ENCODE measurements around the gene ARHGEF7. TPM values are rescaled to one million over a fixed set of nuclear protein-coding genes. Genes with fewer than 3 reads are reported as not detected.

ARHGEF7 gene
- total RNA-seq, 1 experiment from 2014 or later: 46.2 TPM

DNA sequence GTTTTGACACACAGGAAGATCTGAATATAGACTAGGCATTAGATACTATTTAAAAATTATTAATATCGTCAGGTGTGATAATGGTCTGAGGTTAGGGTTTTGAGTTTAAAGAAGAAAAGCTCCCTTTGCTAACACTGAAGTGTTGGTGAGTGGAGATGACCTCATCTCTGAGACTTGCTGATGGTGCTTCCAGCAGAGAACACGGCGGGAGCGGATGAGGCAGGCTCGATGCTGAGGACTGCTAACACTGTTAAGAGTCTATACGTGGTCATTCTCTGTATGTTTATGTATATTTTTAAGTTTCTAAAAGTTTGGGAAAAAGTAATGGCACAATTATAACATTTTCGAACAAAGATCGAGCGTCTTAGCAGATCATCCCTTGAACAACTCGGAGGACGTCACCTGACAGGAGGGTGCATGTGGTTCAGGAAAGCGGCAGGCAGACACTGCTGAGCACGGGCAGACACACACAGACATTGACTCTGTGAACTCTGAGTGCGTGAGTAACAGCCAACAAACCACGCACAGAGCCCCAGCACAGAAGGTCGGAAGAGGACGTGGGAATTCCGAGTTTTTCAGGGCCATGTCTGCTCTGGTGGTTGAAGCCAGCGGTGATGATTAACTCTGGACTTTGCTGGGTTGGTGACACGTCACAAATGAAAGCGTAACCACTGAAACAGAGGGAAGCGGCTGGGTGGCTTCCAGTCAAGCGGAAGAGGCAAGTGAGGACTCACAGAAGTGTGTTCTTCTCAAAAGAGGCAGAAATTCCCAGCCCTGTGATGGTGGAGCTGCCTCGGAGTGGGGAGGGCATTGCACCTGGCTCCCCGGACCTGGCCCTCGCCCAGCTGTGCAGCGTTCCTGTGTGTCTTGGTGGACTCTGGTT lies 113.4 kb downstream of the ARHGEF7 start:
- H3K36me3 ChIP-seq (ENCODE audit: control insufficient read depth in 1 of 2, insufficient read depth in 2 of 2, low read length in 2 of 2): no peaks in the 10 kb centered on the region; a peak in 1 of 4 replicates
- ATAC-seq (no peak), DNase-seq (ENCODE audit: low read depth, low spot score) (no peak)
- H3K27me3 ChIP-seq (ENCODE audit: insufficient read depth, low read length): no peaks in the 10 kb centered on the region
- H4K20me1 ChIP-seq (ENCODE audit: insufficient read depth): no peaks in the 10 kb centered on the region
- no peaks in the 10 kb centered on the region for H3K9me3 ChIP-seq (ENCODE audit: control insufficient read depth in 1 of 2, insufficient read depth in 1 of 2, low read depth in 1 of 2, low read length in 2 of 2)
- no peak overlapping the region for H2AFZ ChIP-seq (ENCODE audit: low read depth, low read length, poor library complexity, severe bottlenecking)
- peaks cover 69% of the 10 kb centered on the region for H3K79me2 ChIP-seq (ENCODE audit: insufficient read depth, low read length)
- POLR2A ChIA-PET: no interaction called here
- intact Hi-C loops (cut with micrococcal nuclease): no loop called here
- no peaks in the 10 kb centered on the region for H3K9me2 ChIP-seq (ENCODE audit: insufficient read depth)
- no peaks in the 10 kb centered on the region for H3K4me1 ChIP-seq (ENCODE audit: control insufficient read depth in 1 of 2, insufficient read depth in 2 of 2, low read length in 2 of 2)
- H3K27ac ChIP-seq (ENCODE audit: low read depth, low read length): no peak overlapping the region
- no TSS peak for BruUV-seq (replicated peaks)
- no peak overlapping the region for H3K4me2 ChIP-seq (ENCODE audit: low read length)
- no peak overlapping the region for H3K4me3 ChIP-seq (replicated peaks in 1 of 2; ENCODE audit: low read depth in 1 of 2, low read length in 2 of 2)
- CTCF ChIA-PET: no interaction called here
- RAD21 ChIA-PET (ENCODE audit: low non-redundant PET in 1 of 2, low total read pairs in 2 of 2, uncharacterized antibody in 2 of 2, unreplicated experiment in 2 of 2): no interaction called here
- TF ChIP-seq, protein P1, sequence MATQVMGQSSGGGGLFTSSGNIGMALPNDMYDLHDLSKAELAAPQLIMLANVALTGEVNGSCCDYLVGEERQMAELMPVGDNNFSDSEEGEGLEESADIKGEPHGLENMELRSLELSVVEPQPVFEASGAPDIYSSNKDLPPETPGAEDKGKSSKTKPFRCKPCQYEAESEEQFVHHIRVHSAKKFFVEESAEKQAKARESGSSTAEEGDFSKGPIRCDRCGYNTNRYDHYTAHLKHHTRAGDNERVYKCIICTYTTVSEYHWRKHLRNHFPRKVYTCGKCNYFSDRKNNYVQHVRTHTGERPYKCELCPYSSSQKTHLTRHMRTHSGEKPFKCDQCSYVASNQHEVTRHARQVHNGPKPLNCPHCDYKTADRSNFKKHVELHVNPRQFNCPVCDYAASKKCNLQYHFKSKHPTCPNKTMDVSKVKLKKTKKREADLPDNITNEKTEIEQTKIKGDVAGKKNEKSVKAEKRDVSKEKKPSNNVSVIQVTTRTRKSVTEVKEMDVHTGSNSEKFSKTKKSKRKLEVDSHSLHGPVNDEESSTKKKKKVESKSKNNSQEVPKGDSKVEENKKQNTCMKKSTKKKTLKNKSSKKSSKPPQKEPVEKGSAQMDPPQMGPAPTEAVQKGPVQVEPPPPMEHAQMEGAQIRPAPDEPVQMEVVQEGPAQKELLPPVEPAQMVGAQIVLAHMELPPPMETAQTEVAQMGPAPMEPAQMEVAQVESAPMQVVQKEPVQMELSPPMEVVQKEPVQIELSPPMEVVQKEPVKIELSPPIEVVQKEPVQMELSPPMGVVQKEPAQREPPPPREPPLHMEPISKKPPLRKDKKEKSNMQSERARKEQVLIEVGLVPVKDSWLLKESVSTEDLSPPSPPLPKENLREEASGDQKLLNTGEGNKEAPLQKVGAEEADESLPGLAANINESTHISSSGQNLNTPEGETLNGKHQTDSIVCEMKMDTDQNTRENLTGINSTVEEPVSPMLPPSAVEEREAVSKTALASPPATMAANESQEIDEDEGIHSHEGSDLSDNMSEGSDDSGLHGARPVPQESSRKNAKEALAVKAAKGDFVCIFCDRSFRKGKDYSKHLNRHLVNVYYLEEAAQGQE (IDR thresholded peaks at IDR 0.05; ENCODE audit: low read depth): no peak
- TF ChIP-seq POLR2A (IDR thresholded peaks at IDR 0.05; ENCODE audit: borderline replicate concordance, extremely low read depth, insufficient read depth, insufficient read length) (no peak), JUND (IDR thresholded peaks at IDR 0.05) (no peak), CEBPB (IDR thresholded peaks at IDR 0.05; ENCODE audit: low read depth) (no peak), SP1 (IDR thresholded peaks at IDR 0.05; ENCODE audit: low read depth) (no peak), SIN3A (IDR thresholded peaks at IDR 0.05; ENCODE audit: low read depth) (no peak), FOSL1 (IDR thresholded peaks at IDR 0.05; ENCODE audit: low read depth) (no peak), EZH2 (IDR thresholded peaks at IDR 0.05) (no peak), ELF1 (IDR thresholded peaks at IDR 0.05; ENCODE audit: borderline replicate concordance, low read depth) (no peak), EGR1 (IDR thresholded peaks at IDR 0.05; ENCODE audit: low read depth) (no peak), ZFX (IDR thresholded peaks at IDR 0.05) (no peak)
- TF ChIP-seq, protein P2, sequence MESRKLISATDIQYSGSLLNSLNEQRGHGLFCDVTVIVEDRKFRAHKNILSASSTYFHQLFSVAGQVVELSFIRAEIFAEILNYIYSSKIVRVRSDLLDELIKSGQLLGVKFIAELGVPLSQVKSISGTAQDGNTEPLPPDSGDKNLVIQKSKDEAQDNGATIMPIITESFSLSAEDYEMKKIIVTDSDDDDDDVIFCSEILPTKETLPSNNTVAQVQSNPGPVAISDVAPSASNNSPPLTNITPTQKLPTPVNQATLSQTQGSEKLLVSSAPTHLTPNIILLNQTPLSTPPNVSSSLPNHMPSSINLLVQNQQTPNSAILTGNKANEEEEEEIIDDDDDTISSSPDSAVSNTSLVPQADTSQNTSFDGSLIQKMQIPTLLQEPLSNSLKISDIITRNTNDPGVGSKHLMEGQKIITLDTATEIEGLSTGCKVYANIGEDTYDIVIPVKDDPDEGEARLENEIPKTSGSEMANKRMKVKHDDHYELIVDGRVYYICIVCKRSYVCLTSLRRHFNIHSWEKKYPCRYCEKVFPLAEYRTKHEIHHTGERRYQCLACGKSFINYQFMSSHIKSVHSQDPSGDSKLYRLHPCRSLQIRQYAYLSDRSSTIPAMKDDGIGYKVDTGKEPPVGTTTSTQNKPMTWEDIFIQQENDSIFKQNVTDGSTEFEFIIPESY (IDR thresholded peaks at IDR 0.05; ENCODE audit: extremely low read depth, insufficient replicate concordance, low read length): no peak
- TF ChIP-seq, protein P3, sequence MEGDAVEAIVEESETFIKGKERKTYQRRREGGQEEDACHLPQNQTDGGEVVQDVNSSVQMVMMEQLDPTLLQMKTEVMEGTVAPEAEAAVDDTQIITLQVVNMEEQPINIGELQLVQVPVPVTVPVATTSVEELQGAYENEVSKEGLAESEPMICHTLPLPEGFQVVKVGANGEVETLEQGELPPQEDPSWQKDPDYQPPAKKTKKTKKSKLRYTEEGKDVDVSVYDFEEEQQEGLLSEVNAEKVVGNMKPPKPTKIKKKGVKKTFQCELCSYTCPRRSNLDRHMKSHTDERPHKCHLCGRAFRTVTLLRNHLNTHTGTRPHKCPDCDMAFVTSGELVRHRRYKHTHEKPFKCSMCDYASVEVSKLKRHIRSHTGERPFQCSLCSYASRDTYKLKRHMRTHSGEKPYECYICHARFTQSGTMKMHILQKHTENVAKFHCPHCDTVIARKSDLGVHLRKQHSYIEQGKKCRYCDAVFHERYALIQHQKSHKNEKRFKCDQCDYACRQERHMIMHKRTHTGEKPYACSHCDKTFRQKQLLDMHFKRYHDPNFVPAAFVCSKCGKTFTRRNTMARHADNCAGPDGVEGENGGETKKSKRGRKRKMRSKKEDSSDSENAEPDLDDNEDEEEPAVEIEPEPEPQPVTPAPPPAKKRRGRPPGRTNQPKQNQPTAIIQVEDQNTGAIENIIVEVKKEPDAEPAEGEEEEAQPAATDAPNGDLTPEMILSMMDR (IDR thresholded peaks at IDR 0.05 in 2 of 3, conservative IDR thresholded peaks at IDR 0.05 in 1 of 3; ENCODE audit: borderline replicate concordance in 1 of 3, insufficient read depth in 1 of 3, low read depth in 2 of 3, low read length in 2 of 3): no peak
- TF ChIP-seq, protein P4, sequence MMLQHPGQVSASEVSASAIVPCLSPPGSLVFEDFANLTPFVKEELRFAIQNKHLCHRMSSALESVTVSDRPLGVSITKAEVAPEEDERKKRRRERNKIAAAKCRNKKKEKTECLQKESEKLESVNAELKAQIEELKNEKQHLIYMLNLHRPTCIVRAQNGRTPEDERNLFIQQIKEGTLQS (IDR thresholded peaks at IDR 0.05): no peak
- TF ChIP-seq, protein P5, sequence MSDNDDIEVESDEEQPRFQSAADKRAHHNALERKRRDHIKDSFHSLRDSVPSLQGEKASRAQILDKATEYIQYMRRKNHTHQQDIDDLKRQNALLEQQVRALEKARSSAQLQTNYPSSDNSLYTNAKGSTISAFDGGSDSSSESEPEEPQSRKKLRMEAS (IDR thresholded peaks at IDR 0.05): no peak
- no peak overlapping the region for H3K9ac ChIP-seq (ENCODE audit: low read length)
